ENCODE results near the gene PSMB8.

PSMB8 gene

DNA sequence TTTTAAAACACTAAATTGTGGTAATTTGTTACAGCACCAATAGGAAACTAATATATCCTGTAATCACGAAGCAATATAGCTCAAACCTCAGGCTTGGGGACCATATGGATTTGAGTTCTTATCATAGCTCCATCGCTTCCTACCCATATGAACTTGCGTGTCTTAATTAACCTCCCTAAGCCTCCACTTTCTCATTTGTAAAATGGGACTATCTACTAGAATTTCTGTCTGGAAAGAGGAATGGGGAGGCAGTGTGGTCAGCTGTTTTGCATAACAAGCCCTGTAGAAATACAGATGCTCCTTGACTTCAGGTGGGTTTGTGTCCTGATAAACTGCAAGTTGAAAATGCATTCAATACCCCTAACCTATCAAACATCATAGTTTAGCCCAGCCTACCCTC lies 44.1 kb downstream of the PSMB8 start:
- in situ Hi-C loops (cut with HindIII; ENCODE audit: low sequenced_read_pairs), result loop anchor here (5.0 kb wide), 1 partner anchor 72 kb away; no protein-coding TSS in a partner anchor

DNA sequence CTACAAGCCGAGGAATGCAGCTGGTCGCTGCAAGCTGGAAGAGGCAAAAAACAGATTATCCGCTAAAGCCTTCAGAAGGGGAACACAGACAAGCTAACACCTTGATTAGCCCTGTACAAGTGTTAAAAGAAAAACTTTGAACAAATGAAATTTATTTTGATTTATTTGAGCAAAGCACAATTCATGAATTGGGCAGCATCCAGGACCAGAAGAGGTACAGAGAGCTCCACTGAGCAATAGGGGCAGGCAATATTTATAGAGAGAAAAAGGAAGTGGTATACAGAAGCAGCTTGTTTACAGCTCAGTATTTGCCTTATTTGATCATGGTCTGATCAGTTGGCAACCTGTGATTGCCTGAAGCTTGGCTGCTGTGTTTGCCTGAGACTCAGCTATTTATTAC lies 44.7 kb downstream of the PSMB8 start:
- in situ Hi-C loops (cut with HindIII; ENCODE audit: low sequenced_read_pairs), result loop anchor here (5.0 kb wide), 1 partner anchor 72 kb away; no protein-coding TSS in a partner anchor

DNA sequence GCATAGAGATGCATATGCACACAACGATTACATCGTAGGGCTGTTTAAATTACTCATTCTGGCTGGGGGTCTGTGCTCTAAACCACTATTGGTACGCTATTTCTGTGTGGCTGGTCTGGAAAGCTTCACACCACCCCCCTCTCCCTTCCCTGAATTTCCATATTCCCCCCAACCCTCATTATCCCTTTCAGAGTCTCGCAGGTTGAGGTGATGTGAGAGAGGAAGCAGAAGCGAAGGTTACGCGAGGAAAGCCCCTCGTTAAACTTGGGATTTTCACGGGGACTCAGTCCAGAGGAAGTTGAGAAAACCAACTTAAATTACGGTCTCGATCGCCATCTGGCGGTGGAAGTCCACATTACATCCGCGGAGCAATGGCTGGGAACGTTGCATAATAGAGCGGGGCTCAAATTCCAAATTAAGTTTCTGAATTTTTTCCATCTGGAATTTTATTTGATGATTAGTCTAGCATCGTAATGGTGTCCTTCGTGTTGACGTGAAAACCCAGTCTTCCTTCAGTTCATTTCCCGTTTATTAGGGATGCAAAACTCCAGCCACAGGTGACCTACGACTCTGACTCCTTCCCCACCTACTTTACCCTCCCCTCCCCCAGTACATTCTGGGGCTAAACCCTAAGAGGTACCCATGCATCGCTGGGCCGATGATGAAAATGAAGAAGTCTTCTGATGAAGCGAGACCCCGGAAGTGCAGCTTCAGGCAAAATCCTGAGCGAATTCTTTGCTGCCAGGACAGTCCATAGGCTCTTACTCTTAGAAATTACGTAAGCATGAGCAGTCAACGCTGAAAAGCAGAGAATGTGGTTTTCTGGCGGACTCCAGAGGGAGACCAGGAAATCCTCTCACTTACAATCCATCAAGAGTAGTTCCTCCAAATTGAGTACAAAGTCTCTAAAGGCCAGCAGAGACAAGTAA lies 46.7 kb downstream of the PSMB8 start:
- in situ Hi-C loops (cut with HindIII; ENCODE audit: low sequenced_read_pairs), result loop anchor here (5.0 kb wide), 1 partner anchor 70 kb away; no protein-coding TSS in a partner anchor

DNA sequence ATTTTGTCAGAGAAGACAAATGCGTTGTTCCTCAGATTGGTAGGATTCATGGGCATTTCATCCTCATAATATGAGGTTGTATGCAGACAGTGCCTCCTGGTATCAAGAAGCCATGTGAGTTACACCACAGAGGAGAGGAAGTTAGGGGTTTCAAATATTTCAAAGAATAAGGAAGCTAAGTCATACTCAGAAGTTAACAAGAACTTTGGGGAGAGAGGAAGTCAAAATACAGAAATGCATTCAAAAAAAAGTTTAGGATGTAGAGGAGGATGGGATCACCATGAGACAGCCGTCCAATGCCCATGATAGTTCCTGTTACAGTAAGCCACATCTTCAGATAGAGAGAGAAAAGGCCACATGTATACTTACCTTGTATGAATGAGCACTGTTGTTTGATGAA lies 49.3 kb downstream of the PSMB8 start:
- in situ Hi-C loops (cut with HindIII; ENCODE audit: low sequenced_read_pairs), result no loop called here

DNA sequence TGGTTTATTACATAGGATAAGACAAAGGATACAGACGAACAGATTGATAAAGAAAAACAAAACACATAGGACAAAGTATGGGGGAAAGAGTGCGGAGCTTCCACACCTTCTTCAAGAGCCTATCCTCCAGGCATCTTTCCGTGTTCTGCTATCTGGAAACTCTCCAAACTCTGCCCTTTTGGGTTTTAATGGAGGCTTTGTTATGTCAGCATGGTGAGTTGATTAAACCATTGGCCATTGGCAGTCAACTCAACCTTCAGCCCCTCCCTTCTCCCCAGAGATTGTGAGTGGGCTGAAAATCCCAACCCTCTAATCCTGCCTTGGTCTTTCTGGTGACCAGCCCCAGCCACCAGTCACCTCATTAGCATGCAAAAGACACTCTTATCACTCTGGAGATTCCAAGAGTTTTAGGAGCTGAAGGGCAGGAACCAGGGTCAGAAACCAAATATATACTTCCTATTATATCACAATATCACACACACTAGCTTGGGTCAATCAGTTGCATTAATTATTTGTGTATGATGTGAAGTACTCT lies 50.9 kb downstream of the PSMB8 start:
- in situ Hi-C loops (cut with HindIII; ENCODE audit: low sequenced_read_pairs), result no loop called here
